Measurements from ENCODE around the gene OPCML.

DNA sequence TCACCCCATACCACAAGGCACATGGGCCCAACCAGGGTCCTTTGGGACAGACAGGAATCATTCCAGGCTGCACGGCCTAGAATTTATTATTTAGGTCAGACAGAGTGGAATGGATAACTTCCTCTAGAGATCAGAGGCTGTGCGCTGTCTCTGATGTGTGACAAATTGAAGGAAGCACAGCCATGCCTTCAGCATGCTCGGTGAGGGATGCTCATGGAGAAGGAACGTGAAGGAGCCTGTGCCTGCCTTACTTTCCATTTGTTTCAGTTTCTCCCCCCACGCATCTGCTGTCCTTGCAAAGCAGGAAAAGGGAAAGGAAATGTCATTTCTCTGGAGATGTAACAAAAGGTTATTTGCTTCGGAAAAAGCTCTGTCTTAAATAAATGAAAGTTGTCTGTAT lies 644.1 kb downstream of the OPCML start:
- TF ChIP-seq, protein P1, sequence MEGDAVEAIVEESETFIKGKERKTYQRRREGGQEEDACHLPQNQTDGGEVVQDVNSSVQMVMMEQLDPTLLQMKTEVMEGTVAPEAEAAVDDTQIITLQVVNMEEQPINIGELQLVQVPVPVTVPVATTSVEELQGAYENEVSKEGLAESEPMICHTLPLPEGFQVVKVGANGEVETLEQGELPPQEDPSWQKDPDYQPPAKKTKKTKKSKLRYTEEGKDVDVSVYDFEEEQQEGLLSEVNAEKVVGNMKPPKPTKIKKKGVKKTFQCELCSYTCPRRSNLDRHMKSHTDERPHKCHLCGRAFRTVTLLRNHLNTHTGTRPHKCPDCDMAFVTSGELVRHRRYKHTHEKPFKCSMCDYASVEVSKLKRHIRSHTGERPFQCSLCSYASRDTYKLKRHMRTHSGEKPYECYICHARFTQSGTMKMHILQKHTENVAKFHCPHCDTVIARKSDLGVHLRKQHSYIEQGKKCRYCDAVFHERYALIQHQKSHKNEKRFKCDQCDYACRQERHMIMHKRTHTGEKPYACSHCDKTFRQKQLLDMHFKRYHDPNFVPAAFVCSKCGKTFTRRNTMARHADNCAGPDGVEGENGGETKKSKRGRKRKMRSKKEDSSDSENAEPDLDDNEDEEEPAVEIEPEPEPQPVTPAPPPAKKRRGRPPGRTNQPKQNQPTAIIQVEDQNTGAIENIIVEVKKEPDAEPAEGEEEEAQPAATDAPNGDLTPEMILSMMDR (IDR thresholded peaks at IDR 0.05; ENCODE audit: low read length): no peak
- no peak for TF ChIP-seq EZH2 (IDR thresholded peaks at IDR 0.05; ENCODE audit: borderline replicate concordance, low read length)

Measured in OCI-LY1 (cell line).